Loucy (cell line): ENCODE data around the gene KLK3.

Experiments used
- H2AFZ ChIP-seq: fragments of 200-600 bp; sonication (generic); 2 replicates; pipeline ENCODE4 v1.6.0; 2016; ENCODE audit warnings: antibody characterized with exemption, mild to moderate bottlenecking, low read length, moderate library complexity
- H3F3A ChIP-seq: fragments of 200-600 bp; 2 replicates; pipeline ENCODE4 v1.6.0; 2016; ENCODE audit warnings: antibody characterized with exemption, low read depth, mild to moderate bottlenecking
- H3K27me3 ChIP-seq: fragments of 200-600 bp; sonication (generic); 2 replicates; pipeline ENCODE4 v1.6.1; 2014; ENCODE audit warnings: low read length, mild to moderate bottlenecking; ENCODE audit not compliant: insufficient read depth, poor library complexity, severe bottlenecking
- H3K36me3 ChIP-seq: fragments of 200-600 bp; sonication (generic); 2 replicates; pipeline ENCODE4 v1.6.1; 2016; ENCODE audit warnings: low read length; ENCODE audit not compliant: insufficient read depth
- H3K4me1 ChIP-seq: fragments of 200-600 bp; sonication (generic); 2 replicates; pipeline ENCODE4 v1.5.1; 2014; ENCODE audit warnings: low read length, mild to moderate bottlenecking; ENCODE audit not compliant: insufficient read depth, poor library complexity, severe bottlenecking
- H3K4me2 ChIP-seq: fragments of 200-600 bp; sonication (generic); 2 replicates; pipeline ENCODE4 v1.6.0; 2014; ENCODE audit warnings: antibody characterized with exemption, low read length, low read depth, mild to moderate bottlenecking; ENCODE audit not compliant: poor library complexity, severe bottlenecking
- H3K4me3 ChIP-seq: fragments of 200-600 bp; sonication (generic); 2 replicates; pipeline ENCODE4 v1.5.1; 2014; ENCODE audit warnings: low read length, mild to moderate bottlenecking, mixed read lengths; ENCODE audit not compliant: poor library complexity, severe bottlenecking
- H3K79me2 ChIP-seq: fragments of 200-600 bp; sonication (generic); 2 replicates; pipeline ENCODE4 v1.6.1; 2014; ENCODE audit warnings: low read length; ENCODE audit not compliant: insufficient read depth
- H3K9ac ChIP-seq: fragments of 200-600 bp; sonication (generic); 2 replicates; pipeline ENCODE4 v1.6.0; 2014; ENCODE audit warnings: mild to moderate bottlenecking, low read depth, low read length, moderate library complexity; ENCODE audit not compliant: poor library complexity, severe bottlenecking
- H3K9me2 ChIP-seq: fragments of 200-600 bp; sonication (generic); replicated peaks from 2 replicates; pipeline ENCODE4 v1.6.1; 2016; ENCODE audit warnings: low read depth, low read length, mixed read lengths
- H3K9me3 ChIP-seq: fragments of 200-600 bp; sonication (generic); 2 replicates; pipeline ENCODE4 v1.6.1; 2014; ENCODE audit warnings: mild to moderate bottlenecking, antibody characterized with exemption, low read length, low read depth; ENCODE audit not compliant: insufficient read depth
- H4K20me1 ChIP-seq: fragments of 200-600 bp; sonication (generic); 2 replicates; pipeline ENCODE4 v1.6.0; 2014; ENCODE audit warnings: antibody characterized with exemption, low read length, mild to moderate bottlenecking; ENCODE audit not compliant: insufficient read depth, poor library complexity, severe bottlenecking
- EZH2phosphoT487 ChIP-seq: fragments of 200-600 bp; IDR thresholded peaks from 2 replicates; pipeline ENCODE4 v1.6.1; 2018; ENCODE audit warnings: antibody characterized with exemption, mild to moderate bottlenecking, moderate library complexity, borderline replicate concordance
- TF ChIP-seq, protein P1 (sequence below): fragments of 200-600 bp; sonication (generic); conservative IDR thresholded peaks from 2 replicates; pipeline ENCODE4 v1.5.1; 2014; ENCODE audit warnings: mild to moderate bottlenecking, antibody characterized with exemption, low read length

Gene KLK3

DNA sequence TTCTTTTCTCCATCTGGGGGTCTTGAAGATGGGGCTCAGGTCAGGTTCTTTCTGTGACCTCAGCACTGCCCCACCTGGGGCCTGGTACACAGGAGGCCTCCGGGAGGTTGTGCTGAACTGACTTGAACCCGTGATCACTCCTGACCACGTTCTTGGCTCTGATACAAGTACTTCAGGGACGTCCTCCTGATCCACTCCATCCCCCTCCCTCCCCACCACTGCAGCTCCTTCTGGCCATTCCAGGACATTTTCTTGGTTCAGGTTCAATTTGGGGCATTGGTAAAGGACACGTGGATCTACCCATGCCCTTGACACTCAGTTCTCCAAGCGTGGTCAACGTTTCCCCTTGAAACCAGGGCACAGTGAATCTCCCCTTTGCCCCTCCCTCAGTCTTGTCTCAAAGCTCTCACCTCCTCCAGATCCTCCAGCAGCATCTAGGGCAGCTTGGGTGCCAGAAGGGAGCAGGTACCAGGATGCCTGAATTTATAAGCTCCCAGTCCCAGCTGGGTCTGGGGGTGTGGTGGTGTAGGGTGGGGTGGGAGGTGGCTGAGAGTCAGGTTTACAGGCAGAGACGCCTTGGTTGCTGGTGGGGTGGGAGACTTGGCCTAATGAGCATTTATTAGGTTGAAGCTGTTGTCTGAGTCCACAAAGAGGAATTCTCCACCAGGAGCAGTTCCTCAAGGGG is 21.5 kb upstream of the KLK3 start, which contains the start of gene KLK15:
KLK15 (minus strand) TSS at position 458 of the 685 bp plus-strand sequence. CDS start 2,082 bp downstream, outside the sequence.
- H3K9me3 ChIP-seq: no peaks in the 10 kb centered on the region
- H3K36me3 ChIP-seq: no peaks in the 10 kb centered on the region
- no peaks in the 10 kb centered on the region for H4K20me1 ChIP-seq

DNA sequence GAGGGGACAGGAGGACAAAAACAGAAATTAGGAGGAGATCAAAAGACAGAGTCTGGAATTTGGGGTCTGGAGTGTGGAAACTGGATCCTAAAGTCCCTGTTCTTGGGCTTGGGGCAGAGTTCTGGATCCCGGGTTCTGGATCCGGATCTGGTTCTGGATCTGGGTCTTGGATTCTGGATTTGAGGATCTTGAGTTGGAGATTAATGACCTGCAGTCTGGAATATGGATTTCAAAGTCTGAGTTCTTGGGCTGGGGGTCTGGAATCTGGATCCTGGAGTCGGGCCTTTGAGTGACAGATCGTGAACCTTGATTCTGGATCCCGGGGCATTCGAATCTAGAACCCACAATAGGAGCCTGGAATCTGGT is 20.9 kb upstream of the KLK3 start:
- no peaks in the 10 kb centered on the region for H3K4me1 ChIP-seq
- no peaks in the 10 kb centered on the region for H3K36me3 ChIP-seq
- no peak overlapping the region for H3K4me2 ChIP-seq
- H3K4me3 ChIP-seq: no peak overlapping the region
- no peaks in the 10 kb centered on the region for H3K27me3 ChIP-seq
- no peaks in the 10 kb centered on the region for H3K79me2 ChIP-seq
- H3K9me2 ChIP-seq: no peaks in the 10 kb centered on the region
- TF ChIP-seq EZH2phosphoT487: no peak
- TF ChIP-seq, protein P1, sequence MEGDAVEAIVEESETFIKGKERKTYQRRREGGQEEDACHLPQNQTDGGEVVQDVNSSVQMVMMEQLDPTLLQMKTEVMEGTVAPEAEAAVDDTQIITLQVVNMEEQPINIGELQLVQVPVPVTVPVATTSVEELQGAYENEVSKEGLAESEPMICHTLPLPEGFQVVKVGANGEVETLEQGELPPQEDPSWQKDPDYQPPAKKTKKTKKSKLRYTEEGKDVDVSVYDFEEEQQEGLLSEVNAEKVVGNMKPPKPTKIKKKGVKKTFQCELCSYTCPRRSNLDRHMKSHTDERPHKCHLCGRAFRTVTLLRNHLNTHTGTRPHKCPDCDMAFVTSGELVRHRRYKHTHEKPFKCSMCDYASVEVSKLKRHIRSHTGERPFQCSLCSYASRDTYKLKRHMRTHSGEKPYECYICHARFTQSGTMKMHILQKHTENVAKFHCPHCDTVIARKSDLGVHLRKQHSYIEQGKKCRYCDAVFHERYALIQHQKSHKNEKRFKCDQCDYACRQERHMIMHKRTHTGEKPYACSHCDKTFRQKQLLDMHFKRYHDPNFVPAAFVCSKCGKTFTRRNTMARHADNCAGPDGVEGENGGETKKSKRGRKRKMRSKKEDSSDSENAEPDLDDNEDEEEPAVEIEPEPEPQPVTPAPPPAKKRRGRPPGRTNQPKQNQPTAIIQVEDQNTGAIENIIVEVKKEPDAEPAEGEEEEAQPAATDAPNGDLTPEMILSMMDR: no peak
- H4K20me1 ChIP-seq: no peaks in the 10 kb centered on the region
- no peak overlapping the region for H3K9ac ChIP-seq
- no peaks in the 10 kb centered on the region for H3F3A ChIP-seq
- no peaks in the 10 kb centered on the region for H3K9me3 ChIP-seq
- no peak overlapping the region for H2AFZ ChIP-seq

More for the DNA sequence above, 21.5 kb upstream of the KLK3 start, which contains the start of gene KLK15:
- no peak within 1 kb of the TSS for H3K4me2 ChIP-seq
- no peak within 1 kb of the TSS for H3K9ac ChIP-seq
- H3K9me2 ChIP-seq: no peaks in the 10 kb centered on the region
- no peak within 1 kb of the TSS for H3K4me3 ChIP-seq
- H3F3A ChIP-seq: no peaks in the 10 kb centered on the region
- H3K4me1 ChIP-seq: no peaks in the 10 kb centered on the region
- H3K27me3 ChIP-seq: no peaks in the 10 kb centered on the region
- no peaks in the 10 kb centered on the region for H3K79me2 ChIP-seq
- no peak for TF ChIP-seq EZH2phosphoT487
- TF ChIP-seq, protein P1: no peak
- no peak within 1 kb of the TSS for H2AFZ ChIP-seq

DNA sequence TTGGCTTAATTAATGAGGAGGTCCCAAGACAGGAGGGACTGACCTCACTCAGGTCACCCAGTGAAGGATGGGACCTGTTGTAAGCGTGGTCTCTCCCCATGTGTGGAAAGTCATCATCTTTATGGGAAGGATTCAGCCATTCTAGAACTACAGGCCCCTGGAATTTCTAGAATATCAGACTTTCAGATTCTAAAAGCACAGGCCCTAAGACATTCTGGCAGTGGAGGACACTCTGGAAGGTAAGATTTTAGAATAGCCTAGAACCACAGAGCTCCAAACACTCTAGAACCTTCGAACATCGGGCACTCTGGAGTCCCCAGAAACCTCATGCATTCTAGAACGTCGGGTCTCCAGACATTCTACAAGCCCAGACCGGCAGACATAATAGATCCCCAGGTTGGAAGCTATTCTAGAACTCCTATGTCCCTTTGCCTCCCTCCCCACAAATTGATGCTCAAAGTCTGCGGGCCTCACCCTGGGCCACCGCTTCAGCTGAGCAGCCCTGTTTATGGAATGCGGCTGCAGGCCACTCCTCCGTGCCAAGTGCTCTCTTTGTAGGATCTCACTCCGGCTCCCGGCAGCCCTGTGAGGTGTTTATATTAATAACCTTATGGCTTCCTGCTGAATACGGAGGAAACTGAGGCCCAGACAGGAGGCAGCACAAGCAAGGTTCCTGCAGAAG is 19.5 kb upstream of the KLK3 start:
- Histone ChIP-seq H3K4me1 (no peaks in the 10 kb centered on the region), H4K20me1 (no peaks in the 10 kb centered on the region), H3K27me3 (no peaks in the 10 kb centered on the region), H3K79me2 (no peaks in the 10 kb centered on the region), H3K4me3 (peak overlapping the region; percentile 69), H3K9ac (peak overlapping the region; percentile 45), H3K9me2 (no peaks in the 10 kb centered on the region), H2AFZ (peak overlapping the region; percentile 90), H3F3A (no peaks in the 10 kb centered on the region), H3K9me3 (no peaks in the 10 kb centered on the region), H3K4me2 (peak overlapping the region; percentile 52), H3K36me3 (no peaks in the 10 kb centered on the region)
- TF ChIP-seq EZH2phosphoT487: no peak
- TF ChIP-seq, protein P1: no peak
